HepG2 (cell line): ENCODE measurements around the gene UBQLN1. TPM values are rescaled to one million over a fixed set of nuclear protein-coding genes. Genes with fewer than 3 reads are reported as not detected.

Experiments
- ARID4A ChIP-seq: sonication (generic); formaldehyde crosslinking; IDR thresholded peaks from 2 replicates; pipeline ENCODE4 v1.5.0; 2020; ENCODE audit warnings: mild to moderate bottlenecking, missing genetic modification reagents, borderline replicate concordance
- FOXP1 ChIP-seq, 2 experiments: fragments of 450-650 bp in 1 of 2; IDR thresholded peaks; 2 replicates each; pipeline ENCODE4 v1.6.1; 2017 to 2018; ENCODE audit warnings: antibody characterized with exemption in 1 of 2
- HNF4A ChIP-seq: sonication (generic); formaldehyde crosslinking; IDR thresholded peaks from 2 replicates; pipeline ENCODE4 v1.4.0; 2020; ENCODE audit warnings: missing genetic modification reagents
- HNF4G ChIP-seq, 2 experiments: sonication (generic) in 1 of 2; formaldehyde crosslinking in 1 of 2; IDR thresholded peaks; 2 replicates each; pipeline versions ENCODE4 v1.4.0 to v1.6.1; 2011 to 2020; ENCODE audit warnings: borderline replicate concordance in 2 of 2, low read depth in 2 of 2, mild to moderate bottlenecking in 2 of 2, low read length in 1 of 2, missing genetic modification reagents in 1 of 2, moderate library complexity in 1 of 2
- MNT ChIP-seq: fragments of 450-650 bp; IDR thresholded peaks from 2 replicates; pipeline ENCODE4 v1.6.1; 2016
- NPAS2 ChIP-seq: sonication (generic); formaldehyde crosslinking; IDR thresholded peaks from 2 replicates; pipeline ENCODE4 v1.8.0; 2022; ENCODE audit warnings: mild to moderate bottlenecking, missing genetic modification reagents, borderline replicate concordance
- ZNF558 ChIP-seq: sonication (generic); formaldehyde crosslinking; IDR thresholded peaks from 2 replicates; pipeline ENCODE4 v1.9.0; 2022; ENCODE audit warnings: mild to moderate bottlenecking, missing genetic modification reagents, borderline replicate concordance
- ZNF609 ChIP-seq: sonication (generic); formaldehyde crosslinking; IDR thresholded peaks from 2 replicates; pipeline ENCODE4 v1.4.0; 2020; ENCODE audit warnings: mild to moderate bottlenecking, missing genetic modification reagents, borderline replicate concordance
- ZNF747 ChIP-seq: sonication (generic); formaldehyde crosslinking; IDR thresholded peaks from 2 replicates; pipeline ENCODE4 v1.8.1; 2023; ENCODE audit warnings: missing genetic modification reagents, mild to moderate bottlenecking, borderline replicate concordance
- ZNF782 ChIP-seq: sonication (generic); formaldehyde crosslinking; IDR thresholded peaks from 2 replicates; pipeline ENCODE4 v1.4.0; 2020; ENCODE audit warnings: missing genetic modification reagents, mild to moderate bottlenecking, borderline replicate concordance
- polyA plus RNA-seq, 8 experiments: library from polyadenylated mRNA; depleted of rRNA in 3 of 8; stranded (reverse) in 7 of 8; unstranded in 1 of 8; fragments of >200 nt; fragmentation: Illumina TruSeq in 4 of 8; extraction: Trizol in 4 of 8; gene quantifications; 2 replicates each; pipeline versions ENCODE4 v1.2.1 to v1.2.3, GENCODE V29; 2011 to 2016; ENCODE audit warnings: low read depth in 4 of 8, missing spikeins in 1 of 8, mixed read lengths in 1 of 8; ENCODE audit not compliant: insufficient read depth in 1 of 8
- total RNA-seq, 5 experiments: library from RNA; depleted of rRNA; stranded (reverse); fragments of >200 nt; fragmentation: Illumina TruSeq; extraction: Trizol; gene quantifications; 2 replicates each; pipeline ENCODE4 v1.2.3, GENCODE V29; 2016; ENCODE audit warnings: low read depth in 1 of 5
- TF ChIP-seq, protein P1 (sequence below): sonication (generic); formaldehyde crosslinking; IDR thresholded peaks from 2 replicates; pipeline ENCODE4 v1.4.0; 2020; ENCODE audit warnings: missing genetic modification reagents, borderline replicate concordance

Gene UBQLN1
- total and polyA plus RNA-seq, 2 of the 13 experiments (the other 11 are each of a cell fraction or from before 2014, with no cell fraction given): 78.1 to 83.8 TPM

DNA sequence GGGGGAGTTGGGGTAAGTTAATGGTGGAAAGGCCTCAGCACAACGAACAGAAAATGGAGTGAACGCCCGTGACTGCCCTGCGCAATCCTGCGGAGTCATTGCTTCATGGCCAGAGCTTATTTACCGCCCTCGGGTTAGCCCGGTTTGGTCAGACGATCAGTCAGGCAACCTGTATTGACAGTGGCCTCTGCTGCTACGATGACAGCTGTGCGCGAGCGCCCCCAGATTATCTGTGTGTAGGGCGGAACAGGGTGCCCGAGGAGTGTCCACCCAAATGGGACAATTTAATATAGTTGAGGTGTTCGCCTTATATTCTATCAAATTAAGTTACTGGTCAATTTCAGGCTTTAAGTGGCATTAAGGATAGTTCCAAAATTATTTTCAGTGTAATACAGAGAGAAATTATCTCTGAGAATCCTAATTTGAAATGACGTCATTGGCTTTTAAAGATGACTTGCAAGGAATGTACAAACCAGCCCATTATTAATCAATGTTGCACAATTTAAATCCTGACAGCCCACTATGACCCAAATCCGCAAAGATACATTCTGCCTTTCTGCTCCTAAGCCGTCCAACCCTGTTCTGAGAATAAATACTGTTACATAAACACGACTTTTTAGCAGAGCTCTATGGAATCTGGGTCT, 879 bp upstream of the UBQLN1 start (continued):
- TF ChIP-seq, protein P1, sequence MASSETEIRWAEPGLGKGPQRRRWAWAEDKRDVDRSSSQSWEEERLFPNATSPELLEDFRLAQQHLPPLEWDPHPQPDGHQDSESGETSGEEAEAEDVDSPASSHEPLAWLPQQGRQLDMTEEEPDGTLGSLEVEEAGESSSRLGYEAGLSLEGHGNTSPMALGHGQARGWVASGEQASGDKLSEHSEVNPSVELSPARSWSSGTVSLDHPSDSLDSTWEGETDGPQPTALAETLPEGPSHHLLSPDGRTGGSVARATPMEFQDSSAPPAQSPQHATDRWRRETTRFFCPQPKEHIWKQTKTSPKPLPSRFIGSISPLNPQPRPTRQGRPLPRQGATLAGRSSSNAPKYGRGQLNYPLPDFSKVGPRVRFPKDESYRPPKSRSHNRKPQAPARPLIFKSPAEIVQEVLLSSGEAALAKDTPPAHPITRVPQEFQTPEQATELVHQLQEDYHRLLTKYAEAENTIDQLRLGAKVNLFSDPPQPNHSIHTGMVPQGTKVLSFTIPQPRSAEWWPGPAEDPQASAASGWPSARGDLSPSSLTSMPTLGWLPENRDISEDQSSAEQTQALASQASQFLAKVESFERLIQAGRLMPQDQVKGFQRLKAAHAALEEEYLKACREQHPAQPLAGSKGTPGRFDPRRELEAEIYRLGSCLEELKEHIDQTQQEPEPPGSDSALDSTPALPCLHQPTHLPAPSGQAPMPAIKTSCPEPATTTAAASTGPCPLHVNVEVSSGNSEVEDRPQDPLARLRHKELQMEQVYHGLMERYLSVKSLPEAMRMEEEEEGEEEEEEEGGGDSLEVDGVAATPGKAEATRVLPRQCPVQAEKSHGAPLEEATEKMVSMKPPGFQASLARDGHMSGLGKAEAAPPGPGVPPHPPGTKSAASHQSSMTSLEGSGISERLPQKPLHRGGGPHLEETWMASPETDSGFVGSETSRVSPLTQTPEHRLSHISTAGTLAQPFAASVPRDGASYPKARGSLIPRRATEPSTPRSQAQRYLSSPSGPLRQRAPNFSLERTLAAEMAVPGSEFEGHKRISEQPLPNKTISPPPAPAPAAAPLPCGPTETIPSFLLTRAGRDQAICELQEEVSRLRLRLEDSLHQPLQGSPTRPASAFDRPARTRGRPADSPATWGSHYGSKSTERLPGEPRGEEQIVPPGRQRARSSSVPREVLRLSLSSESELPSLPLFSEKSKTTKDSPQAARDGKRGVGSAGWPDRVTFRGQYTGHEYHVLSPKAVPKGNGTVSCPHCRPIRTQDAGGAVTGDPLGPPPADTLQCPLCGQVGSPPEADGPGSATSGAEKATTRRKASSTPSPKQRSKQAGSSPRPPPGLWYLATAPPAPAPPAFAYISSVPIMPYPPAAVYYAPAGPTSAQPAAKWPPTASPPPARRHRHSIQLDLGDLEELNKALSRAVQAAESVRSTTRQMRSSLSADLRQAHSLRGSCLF (CRISPR knock-in tag): no peak
- peak; percentile 14; the same call in 1 of the 2 replicates for TF ChIP-seq HNF4A (CRISPR knock-in tag)
- TF ChIP-seq ZNF747 (CRISPR knock-in tag): no peak
- no peak for TF ChIP-seq NPAS2 (CRISPR knock-in tag)
- no peak for TF ChIP-seq ZNF782 (CRISPR knock-in tag)
- no peak for TF ChIP-seq ZNF558 (CRISPR knock-in tag)
- no peak for TF ChIP-seq ARID4A (CRISPR knock-in tag)
- no peak for TF ChIP-seq MNT
- no peak for TF ChIP-seq ZNF609 (CRISPR knock-in tag)
- TF ChIP-seq FOXP1 (IDR thresholded peaks at IDR 0.05): no peak
- TF ChIP-seq FOXP1 (CRISPR knock-in tag; IDR thresholded peaks at IDR 0.05): peak; percentile 29; the same call in 1 of the 2 replicates
- no peak for TF ChIP-seq HNF4G (IDR thresholded peaks at IDR 0.05; ENCODE audit: borderline replicate concordance, low read depth, low read length)
- TF ChIP-seq HNF4G (CRISPR knock-in tag; IDR thresholded peaks at IDR 0.05; ENCODE audit: borderline replicate concordance, low read depth): no peak
